ENCODE data around the gene MRPL36. TPM values are rescaled to one million over a fixed set of nuclear protein-coding genes. Genes with fewer than 3 reads are reported as not detected.

Gene MRPL36
- total RNA-seq, 4 donors from 2014 or later: 37.7 to 63.4 (median 46.7) TPM

DNA sequence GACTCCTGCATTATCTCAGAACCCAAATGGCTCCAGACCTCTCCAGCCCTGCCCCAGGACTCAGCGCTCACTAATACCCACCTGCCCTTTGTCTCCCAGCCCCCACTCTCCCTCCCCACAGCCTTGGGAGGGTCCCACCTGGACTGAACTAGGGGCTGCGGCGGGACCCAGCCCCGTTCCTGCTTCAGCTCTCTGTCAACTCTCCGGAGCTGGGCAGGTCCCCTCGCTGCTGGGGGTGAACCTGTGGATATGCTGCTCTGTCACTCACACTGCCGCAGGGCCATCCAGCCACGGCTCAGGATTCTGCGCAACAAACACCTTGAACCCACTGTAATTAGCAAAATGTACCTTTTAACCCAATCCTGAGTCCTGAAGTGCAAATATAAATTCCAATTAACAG is 38.4 kb upstream of the MRPL36 start:
- no peaks in the 10 kb centered on the region for H3K4me1 ChIP-seq
- no peak for ATAC-seq
- no peak overlapping the region for H3K4me3 ChIP-seq
- TF ChIP-seq POLR2AphosphoS5 (IDR thresholded peaks at IDR 0.05): no peak
- no peak for TF ChIP-seq POLR2A (IDR thresholded peaks at IDR 0.05)
- TF ChIP-seq, protein P1, sequence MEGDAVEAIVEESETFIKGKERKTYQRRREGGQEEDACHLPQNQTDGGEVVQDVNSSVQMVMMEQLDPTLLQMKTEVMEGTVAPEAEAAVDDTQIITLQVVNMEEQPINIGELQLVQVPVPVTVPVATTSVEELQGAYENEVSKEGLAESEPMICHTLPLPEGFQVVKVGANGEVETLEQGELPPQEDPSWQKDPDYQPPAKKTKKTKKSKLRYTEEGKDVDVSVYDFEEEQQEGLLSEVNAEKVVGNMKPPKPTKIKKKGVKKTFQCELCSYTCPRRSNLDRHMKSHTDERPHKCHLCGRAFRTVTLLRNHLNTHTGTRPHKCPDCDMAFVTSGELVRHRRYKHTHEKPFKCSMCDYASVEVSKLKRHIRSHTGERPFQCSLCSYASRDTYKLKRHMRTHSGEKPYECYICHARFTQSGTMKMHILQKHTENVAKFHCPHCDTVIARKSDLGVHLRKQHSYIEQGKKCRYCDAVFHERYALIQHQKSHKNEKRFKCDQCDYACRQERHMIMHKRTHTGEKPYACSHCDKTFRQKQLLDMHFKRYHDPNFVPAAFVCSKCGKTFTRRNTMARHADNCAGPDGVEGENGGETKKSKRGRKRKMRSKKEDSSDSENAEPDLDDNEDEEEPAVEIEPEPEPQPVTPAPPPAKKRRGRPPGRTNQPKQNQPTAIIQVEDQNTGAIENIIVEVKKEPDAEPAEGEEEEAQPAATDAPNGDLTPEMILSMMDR (IDR thresholded peaks at IDR 0.05): no peak
- no peak for TF ChIP-seq EP300 (IDR thresholded peaks at IDR 0.05)
- no peaks in the 10 kb centered on the region for H3K36me3 ChIP-seq
- H3K27ac ChIP-seq: no peak overlapping the region
- H3K9me3 ChIP-seq: no peaks in the 10 kb centered on the region
- peaks cover 86% of the 10 kb centered on the region for H3K27me3 ChIP-seq
- WGBS, 2 donors (ENCODE audit: low coverage in 1 of 2): 63 to 88% methylated on average over 3 to 4 of the region's 9 CpGs

DNA sequence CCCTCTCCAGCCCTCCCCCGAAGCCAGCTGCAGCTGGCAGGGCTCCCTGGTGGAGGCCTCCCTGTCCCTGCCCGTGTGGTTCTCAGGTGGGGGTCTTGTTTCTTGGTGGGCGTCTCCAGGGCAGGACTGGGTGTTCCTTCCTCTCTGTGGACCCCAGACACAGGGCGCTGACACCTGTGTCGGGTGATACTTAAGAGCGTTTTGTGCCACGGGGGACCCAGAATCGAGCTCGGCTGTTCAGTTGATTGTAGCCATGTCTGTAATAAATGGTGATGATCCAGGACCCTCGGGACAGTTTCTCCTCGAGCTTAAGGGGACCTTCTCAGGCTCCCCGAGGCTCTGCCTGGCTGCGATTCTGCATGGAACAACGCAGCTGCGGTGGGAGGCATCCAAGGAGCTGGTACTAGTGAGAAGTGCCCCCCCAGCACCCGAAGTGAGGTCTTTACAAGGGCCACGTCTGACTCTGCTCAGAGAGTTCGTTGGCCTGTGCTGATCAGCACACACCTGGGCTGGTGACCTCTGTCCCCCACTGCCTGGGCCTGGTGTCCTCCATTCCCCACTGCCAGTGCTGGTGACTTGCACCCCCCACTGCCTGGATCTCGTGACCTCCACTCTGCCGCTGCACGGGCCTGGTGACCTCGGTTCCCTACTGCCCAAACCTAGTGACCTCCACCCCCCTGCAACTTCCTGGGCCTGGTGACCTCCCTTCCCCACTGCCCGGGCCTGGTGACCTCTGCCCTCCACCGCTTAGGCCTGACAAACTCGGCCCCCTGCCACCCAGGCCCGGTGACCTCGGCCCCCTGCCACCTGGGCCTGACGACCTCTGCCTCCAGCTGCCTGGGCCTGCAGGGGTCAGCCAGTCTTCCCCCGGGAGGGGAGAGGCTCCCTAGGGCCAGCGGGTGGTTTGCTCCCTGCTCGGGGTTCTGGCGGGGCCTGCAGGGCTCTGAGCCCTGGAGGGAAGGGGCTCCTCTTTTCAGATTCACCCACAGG is 37.5 kb upstream of the MRPL36 start:
- no peaks in the 10 kb centered on the region for H3K4me1 ChIP-seq
- 50 to 67% methylated on average over 1 to 10 of the region's 32 CpGs for WGBS, 2 donors (ENCODE audit: low coverage in 1 of 2)
- TF ChIP-seq POLR2AphosphoS5 (IDR thresholded peaks at IDR 0.05) (no peak), POLR2A (IDR thresholded peaks at IDR 0.05) (no peak), EP300 (IDR thresholded peaks at IDR 0.05) (no peak)
- TF ChIP-seq, protein P1 (IDR thresholded peaks at IDR 0.05): no peak
- ATAC-seq: no peak
- H3K4me3 ChIP-seq: no peak overlapping the region
- no peaks in the 10 kb centered on the region for H3K9me3 ChIP-seq
- no peak overlapping the region for H3K27ac ChIP-seq
- peaks cover 80% of the 10 kb centered on the region for H3K27me3 ChIP-seq
- no peaks in the 10 kb centered on the region for H3K36me3 ChIP-seq

DNA sequence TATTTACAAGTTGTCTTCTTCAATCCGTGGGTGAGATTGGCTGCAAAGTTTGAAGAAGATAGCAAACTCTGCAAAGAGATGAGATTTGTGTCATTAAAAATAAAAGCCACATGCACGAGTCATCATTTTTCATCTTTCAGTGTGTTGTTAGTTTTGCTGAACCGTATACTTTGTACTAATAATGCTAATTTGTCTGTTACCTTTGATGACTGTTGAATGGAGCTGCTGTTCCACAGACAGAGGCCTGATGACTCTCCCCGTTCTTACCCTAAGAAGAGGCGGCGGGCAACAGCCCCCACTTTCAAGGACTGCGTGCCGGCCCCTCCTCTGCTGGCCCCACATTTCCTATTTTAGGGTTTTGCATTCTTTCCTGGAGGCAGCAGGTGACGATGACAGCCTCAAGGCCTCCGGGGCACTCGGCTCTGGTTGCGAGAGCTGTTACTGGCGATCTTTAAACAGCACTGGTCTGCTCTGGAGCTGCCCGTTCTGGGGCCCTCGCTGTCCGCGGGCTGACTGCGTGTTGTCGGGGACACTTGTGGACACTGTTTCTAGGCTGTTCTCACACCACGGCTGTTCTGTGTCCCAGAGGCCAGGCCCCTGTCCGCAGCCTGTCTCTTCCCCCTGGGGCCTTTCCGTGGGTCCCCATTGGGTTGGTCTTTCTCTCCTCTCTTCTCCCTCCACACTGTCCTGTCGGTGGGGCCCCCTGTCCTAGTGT is 36.7 kb upstream of the MRPL36 start:
- H3K36me3 ChIP-seq: no peaks in the 10 kb centered on the region
- H3K9me3 ChIP-seq: no peaks in the 10 kb centered on the region
- H3K4me3 ChIP-seq: no peak overlapping the region
- no peak for TF ChIP-seq EP300 (IDR thresholded peaks at IDR 0.05)
- no peak for TF ChIP-seq POLR2AphosphoS5 (IDR thresholded peaks at IDR 0.05)
- no peak for TF ChIP-seq POLR2A (IDR thresholded peaks at IDR 0.05)
- TF ChIP-seq, protein P1 (IDR thresholded peaks at IDR 0.05): no peak
- peaks cover 71% of the 10 kb centered on the region for H3K27me3 ChIP-seq
- H3K27ac ChIP-seq: no peak overlapping the region
- no peaks in the 10 kb centered on the region for H3K4me1 ChIP-seq
- ATAC-seq: no peak
- 53 to 61% methylated on average over 6 to 15 of the region's 23 CpGs for WGBS, 2 donors (ENCODE audit: low coverage in 1 of 2)

DNA sequence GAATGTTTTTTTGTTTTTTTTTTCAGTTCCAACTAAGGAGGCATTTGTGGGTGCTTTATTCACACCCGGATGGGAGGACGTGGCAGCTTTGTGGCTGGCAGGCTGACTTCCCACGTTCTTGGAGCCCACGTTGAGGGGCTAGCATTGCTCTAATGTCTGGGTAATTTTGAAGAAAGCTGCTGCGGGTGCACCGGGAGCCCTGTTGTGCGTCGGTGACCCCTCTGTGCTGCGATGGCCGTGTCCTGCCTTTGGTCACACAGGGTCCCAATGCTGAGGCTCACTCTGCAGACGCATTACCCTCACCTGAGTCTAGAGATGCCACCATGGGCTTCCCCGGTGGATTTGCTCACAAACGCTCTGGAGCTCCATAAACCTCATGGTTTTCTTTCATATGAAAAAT is 35.8 kb upstream of the MRPL36 start:
- Histone ChIP-seq H3K4me3 (no peak overlapping the region), H3K27me3 (peaks cover 62% of the 10 kb centered on the region), H3K36me3 (peaks cover 0 to 7% of the 10 kb centered on the region in 2 donors), H3K27ac (no peak overlapping the region), H3K4me1 (no peaks in the 10 kb centered on the region), H3K9me3 (no peaks in the 10 kb centered on the region)
- no peak for ATAC-seq
- WGBS, 2 donors (ENCODE audit: low coverage in 1 of 2): 61 to 87% methylated on average over 3 to 7 of the region's 13 CpGs
- TF ChIP-seq, protein P1 (IDR thresholded peaks at IDR 0.05): no peak
- TF ChIP-seq POLR2AphosphoS5 (IDR thresholded peaks at IDR 0.05) (no peak), EP300 (IDR thresholded peaks at IDR 0.05) (no peak), POLR2A (IDR thresholded peaks at IDR 0.05) (no peak)

Data from gastroesophageal sphincter (tissue), 4 donors.